GM12878 (cell line): ENCODE results near the gene SLC27A5. TPM values are rescaled to one million over a fixed set of nuclear protein-coding genes. Genes with fewer than 3 reads are reported as not detected.
A peak's percentile ranks its signal among the peaks of the same experiment; 100 is the strongest.

ENCODE experiments used
- ATAC-seq: fragments of 200-7000 bp; cut with Tn5 transposase; 3 replicates; pipeline ENCODE4 v1.9.1; 2020; ENCODE audit warnings: mild to moderate bottlenecking, moderate library complexity
- BruUV-seq: library from RNA; stranded (reverse); fragments of 400-500 nt; replicated peaks from 2 replicates; lab custom pipeline; 2021; lab: Mats Ljungman, UMichigan
- CTCF ChIA-PET: fragments of 300-600 bp; sonication (Branson Sonifier 250); formaldehyde crosslinking; extraction: SDS; loops from one replicate; lab custom pipeline; 2021; ENCODE audit warnings: inconsistent platforms; lab: Yijun Ruan, JAX
- POLR2A ChIA-PET: fragments of 350-600 bp; formaldehyde crosslinking; extraction: SDS; loops from one replicate; lab custom pipeline; 2021; ENCODE audit warnings: inconsistent platforms; lab: Charles Lee
- RAD21 ChIA-PET: fragments of 300-600 bp; sonication (Branson Sonifier 250); formaldehyde crosslinking; loops from one replicate; lab custom pipeline; 2023; ENCODE audit warnings: antibody characterized with exemption; ENCODE audit not compliant: unreplicated experiment; lab: Charles Lee
- SMC1A ChIA-PET: fragments of 300-600 bp; sonication (Branson Sonifier 250); formaldehyde crosslinking; loops from one replicate; lab custom pipeline; 2023; ENCODE audit not compliant: unreplicated experiment, uncharacterized antibody; lab: Charles Lee
- DNase-seq: peaks from one replicate; pipeline ENCODE4 v3.0.0-alpha.2; 2011; ENCODE audit warnings: low read depth, low spot score
- FAIRE-seq: peaks from 3 replicates; lab custom pipeline; 2011; peaks lifted over from hg19 to GRCh38; lab: Jason Lieb, UNC
- H2AFZ ChIP-seq: 2 replicates; pipeline ENCODE4 v1.6.0; 2011; ENCODE audit warnings: low read depth, low read length, control low read depth; ENCODE audit not compliant: control insufficient read depth
- H3K27ac ChIP-seq: 2 replicates; pipeline ENCODE4 v1.5.1; 2011; ENCODE audit warnings: control low read depth; ENCODE audit not compliant: control insufficient read depth, insufficient read depth
- H3K27me3 ChIP-seq, 2 experiments: replicated peaks in 1 of 2; 2 replicates each; pipeline versions ENCODE4 v1.6.0 to v1.6.1; 2011; ENCODE audit warnings: low read length in 1 of 2; ENCODE audit not compliant: control insufficient read depth in 2 of 2, insufficient read depth in 2 of 2
- H3K36me3 ChIP-seq, 2 experiments: 2 replicates each; pipeline ENCODE4 v1.5.1; 2011; ENCODE audit warnings: low read length in 1 of 2; ENCODE audit not compliant: control insufficient read depth in 2 of 2, insufficient read depth in 2 of 2
- H3K4me1 ChIP-seq: 2 replicates; pipeline ENCODE4 v1.6.1; 2011; ENCODE audit warnings: mild to moderate bottlenecking, low read length, moderate library complexity, mixed read lengths; ENCODE audit not compliant: control insufficient read depth, insufficient read depth
- H3K4me2 ChIP-seq: 2 replicates; pipeline ENCODE4 v1.6.0; 2011; ENCODE audit warnings: control low read depth; ENCODE audit not compliant: control insufficient read depth, insufficient read depth
- H3K4me3 ChIP-seq: fragments of 200-600 bp; sonication (generic); 2 replicates; pipeline ENCODE4 v1.5.1; 2016
- H3K79me2 ChIP-seq: 2 replicates; pipeline ENCODE4 v1.6.0; 2011; ENCODE audit warnings: low read length; ENCODE audit not compliant: control insufficient read depth, insufficient read depth
- H3K9ac ChIP-seq: 2 replicates; pipeline ENCODE4 v1.8.0; 2011; ENCODE audit warnings: low read length, control low read depth, mixed read lengths; ENCODE audit not compliant: control insufficient read depth, insufficient read depth
- H3K9me3 ChIP-seq: replicated peaks from 3 replicates; pipeline ENCODE4 v1.5.1; 2011; ENCODE audit warnings: mild to moderate bottlenecking, low read length; ENCODE audit not compliant: control insufficient read depth, insufficient read depth
- H4K20me1 ChIP-seq: 2 replicates; pipeline ENCODE4 v1.6.0; 2011; ENCODE audit not compliant: control insufficient read depth, insufficient read depth
- JUND ChIP-seq: IDR thresholded peaks from 2 replicates; pipeline ENCODE4 v1.6.1; 2012; ENCODE audit warnings: low read depth, mild to moderate bottlenecking, low read length, improper control_type of control experiment, moderate library complexity
- POLR2AphosphoS5 ChIP-seq: IDR thresholded peaks from 2 replicates; pipeline ENCODE4 v1.6.1; 2011; ENCODE audit warnings: mild to moderate bottlenecking, low read length, inconsistent platforms
- SUPT20H ChIP-seq: IDR thresholded peaks from 2 replicates; pipeline ENCODE4 v1.6.1; 2011; ENCODE audit warnings: low read depth, mild to moderate bottlenecking, low read length, moderate library complexity, borderline replicate concordance; ENCODE audit not compliant: control insufficient read depth
- ZBED1 ChIP-seq: IDR thresholded peaks from 2 replicates; pipeline ENCODE4 v1.6.1; 2016; ENCODE audit warnings: borderline replicate concordance
- ZNF274 ChIP-seq: IDR thresholded peaks from one replicate; pipeline ENCODE4 v1.8.0; 2011; ENCODE audit not compliant: insufficient read length, insufficient read depth
- WGBS: methylation state at CpG from one replicate; pipeline ENCODE4 v1.1.6; 2016; ENCODE audit warnings: low lambda C conversion rate; ENCODE audit not compliant: insufficient replicate concordance, insufficient coverage; ENCODE audit errors: missing lambda C conversion rate; 5-methylcytosine and 5-hydroxymethylcytosine counted together
- in situ Hi-C: fragments of 300-500 bp; cut with MboI; formaldehyde crosslinking; loops from 9 replicates; pipeline ENCODE4 v1.14.3; 2018; ENCODE audit warnings: mixed read lengths
- intact Hi-C: fragments of 100-400 bp; cut with micrococcal nuclease; formaldehyde crosslinking; loops from one replicate; pipeline ENCODE4 v1.14.2; 2022; ENCODE audit not compliant: unreplicated experiment
- polyA plus RNA-seq, 11 experiments: library from polyadenylated mRNA; depleted of rRNA in 4 of 11; unstranded in 6 of 11; stranded (reverse) in 5 of 11; fragments of >200 nt; fragmentation: Nextera tagmentation in 4 of 11; fragmentation: Illumina TruSeq in 1 of 11; extraction: Ambion mirVana in 4 of 11; extraction: Trizol in 1 of 11; gene quantifications; 1 replicate in 1 of 11; 2 replicates in 10 of 11; pipeline versions ENCODE4 v1.2.1 to v1.2.3, GENCODE V29; 2011 to 2016; ENCODE audit warnings: inconsistent platforms in 2 of 11, missing spikeins in 2 of 11, low read depth in 1 of 11
- total RNA-seq, 4 experiments: library from RNA; depleted of rRNA in 3 of 4; stranded (reverse); fragments of >200 nt in 3 of 4; fragmentation: Illumina TruSeq in 1 of 4; extraction: Trizol in 1 of 4; gene quantifications; 2 replicates each; pipeline versions ENCODE4 v1.2.1 to v1.2.3, GENCODE V29; 2013 to 2021

Gene SLC27A5
- total and polyA plus RNA-seq, 10 of the 15 experiments (the other 5 are each of a cell fraction or from before 2014, with no cell fraction given): 21.2 to 127 (median 31.8) TPM

DNA sequence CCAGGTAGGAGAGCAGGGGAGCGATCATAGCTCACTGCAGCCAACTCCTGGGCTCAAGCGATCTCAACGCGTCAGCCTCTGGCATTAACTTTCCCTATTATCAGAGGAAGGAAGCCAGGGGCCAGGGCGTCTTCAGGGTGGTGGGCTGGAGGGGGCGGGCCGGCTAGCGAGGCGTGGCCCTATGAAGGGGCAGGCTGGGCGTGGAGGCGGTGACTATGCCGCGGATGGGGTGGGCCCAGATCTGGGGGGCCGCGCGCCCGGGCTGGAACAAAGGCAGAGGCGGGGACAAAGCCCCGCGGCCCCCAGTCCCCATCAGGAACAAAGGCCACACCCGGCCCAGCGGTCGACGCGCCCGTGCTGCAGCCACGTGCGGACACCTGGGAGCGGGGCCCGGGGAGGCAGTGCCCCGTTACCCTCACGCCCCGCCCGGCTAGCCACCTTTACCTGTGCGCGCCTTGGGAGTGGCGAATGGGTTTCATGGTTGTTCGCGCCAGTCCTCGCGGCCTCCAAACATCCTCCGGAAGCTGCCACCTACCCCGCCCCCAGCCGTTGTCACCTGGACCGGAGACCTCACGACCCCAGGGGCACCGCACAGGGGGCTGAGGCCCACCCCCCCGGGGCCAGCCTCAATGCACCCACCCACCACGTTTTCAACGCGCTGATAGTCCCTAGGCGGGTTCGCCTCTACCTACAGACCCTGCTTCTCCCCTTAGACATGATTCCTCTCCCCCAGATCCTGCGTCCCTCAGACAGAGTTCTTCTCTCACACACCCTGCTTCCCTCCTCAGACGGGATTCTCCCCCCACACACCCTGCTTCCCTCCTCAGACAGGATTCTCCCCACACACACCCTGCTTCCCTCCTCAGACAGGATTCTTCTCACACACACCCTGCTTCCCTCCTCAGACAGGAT is 26.7 kb upstream of the SLC27A5 start (continued):
- TF ChIP-seq ZBED1 (no peak), POLR2AphosphoS5 (no peak)

DNA sequence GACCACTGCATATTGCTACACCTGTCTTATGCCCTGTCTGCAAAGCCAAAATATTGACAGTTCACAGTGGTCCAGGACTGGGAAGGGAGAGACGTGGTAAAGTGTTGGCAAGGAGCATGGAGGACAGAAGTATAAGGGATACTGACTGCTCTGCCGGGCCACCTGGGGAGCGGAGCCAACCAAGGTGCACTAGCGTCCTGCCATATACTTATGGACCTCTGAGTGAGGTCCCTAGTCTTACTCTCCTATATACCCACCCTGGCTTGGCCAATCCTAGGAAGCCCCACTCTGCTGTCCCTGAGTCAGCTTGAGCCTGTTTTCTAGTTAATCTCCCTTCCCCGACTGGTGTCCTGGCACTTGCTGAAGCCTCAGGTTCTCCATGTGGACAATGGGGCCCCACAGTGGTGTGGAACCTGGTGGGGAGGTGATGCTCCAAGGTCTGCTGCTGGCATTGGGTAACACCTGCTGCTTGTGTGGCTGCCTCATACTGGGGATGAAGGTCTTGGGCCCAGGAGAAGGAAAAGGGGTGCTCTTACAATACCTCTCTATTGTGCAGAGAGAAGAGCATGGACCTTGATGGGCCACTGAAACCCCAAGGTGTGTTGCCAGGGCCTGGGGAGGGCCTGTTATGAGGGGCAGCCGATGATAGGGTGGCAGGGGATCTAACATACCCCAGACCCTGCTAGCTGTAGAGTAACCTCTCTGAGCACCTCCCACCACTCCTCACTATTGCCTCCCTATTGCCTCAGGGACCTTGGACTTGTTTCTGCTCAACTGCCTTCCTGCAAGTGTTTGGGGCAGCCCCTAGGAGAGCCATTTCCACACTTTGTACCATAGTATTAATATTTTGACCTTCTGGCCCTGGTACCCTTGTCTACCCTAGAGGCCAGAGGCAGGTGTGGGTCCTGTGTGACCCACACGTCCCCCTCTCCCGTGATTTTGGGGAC is 25.3 kb upstream of the SLC27A5 start:
- RAD21 ChIA-PET: interaction anchor here (1.0 kb wide), 1 partner anchor 17 kb away, joined by 3 read pairs; the partner anchor contains the start of gene ZBTB45
- no peaks in the 10 kb centered on the region for H4K20me1 ChIP-seq
- POLR2A ChIA-PET: interaction anchor here (0.7 kb wide), 1 partner anchor 25 kb away, joined by 4 read pairs; no protein-coding TSS in a partner anchor
- ATAC-seq: peak; percentile 18; the same call in 1 of the 3 replicates
- H3K4me2 ChIP-seq: no peak overlapping the region
- 50% methylated on average over 8 of the region's 8 CpGs for WGBS
- H3K27me3 ChIP-seq: peaks cover 0 to 1% of the 10 kb centered on the region in 2 experiments; a peak in 2 of 4 replicates
- TF ChIP-seq ZNF274 (no peak), JUND (no peak), SUPT20H (no peak)
- in situ Hi-C loops (no loop called here), intact Hi-C loops (no loop called here)
- no peak overlapping the region for H3K4me3 ChIP-seq
- FAIRE-seq: no peak
- CTCF ChIA-PET: interaction anchor here (1.0 kb wide), 1 partner anchor 17 kb away, joined by 3 read pairs; the partner anchor contains the start of gene ZBTB45
- BruUV-seq: no TSS peak
- no peak overlapping the region for H3K27ac ChIP-seq
- H3K79me2 ChIP-seq: no peaks in the 10 kb centered on the region
- no peak overlapping the region for H3K9ac ChIP-seq
- SMC1A ChIA-PET: no interaction called here
- H2AFZ ChIP-seq: no peak overlapping the region
- DNase-seq: no peak
- H3K36me3 ChIP-seq: no peaks in the 10 kb centered on the region
- no peaks in the 10 kb centered on the region for H3K4me1 ChIP-seq
- no peaks in the 10 kb centered on the region for H3K9me3 ChIP-seq
